Neural cell (in vitro differentiated cells): Measurements from ENCODE around the gene OR10D3.

Experiments used
- EP300 ChIP-seq: fragments of 450-650 bp; conservative IDR thresholded peaks from 2 replicates; pipeline ENCODE4 v1.6.1; 2014; ENCODE audit warnings: antibody characterized with exemption, mild to moderate bottlenecking, moderate library complexity; ENCODE audit not compliant: poor library complexity, severe bottlenecking
- EZH2 ChIP-seq: fragments of 200-600, 300-800 bp; shearing (Covaris generic), sonication (generic); IDR thresholded peaks from 2 replicates; pipeline ENCODE4 v1.6.1; 2014; ENCODE audit warnings: antibody characterized with exemption, low read length, borderline replicate concordance, mild to moderate bottlenecking; ENCODE audit not compliant: insufficient read depth, poor library complexity, severe bottlenecking
- MXI1 ChIP-seq: fragments of 450-650 bp; conservative IDR thresholded peaks from 2 replicates; pipeline ENCODE4 v1.6.1; 2014; ENCODE audit warnings: antibody characterized with exemption, mild to moderate bottlenecking; ENCODE audit not compliant: poor library complexity, severe bottlenecking
- POLR2AphosphoS5 ChIP-seq: IDR thresholded peaks from 2 replicates; pipeline ENCODE4 v1.6.1; 2012
- RAD21 ChIP-seq: fragments of 450-650 bp; conservative IDR thresholded peaks from 2 replicates; pipeline ENCODE4 v1.6.1; 2014; ENCODE audit warnings: antibody characterized with exemption, mild to moderate bottlenecking, moderate library complexity
- SMC3 ChIP-seq: fragments of 450-650 bp; conservative IDR thresholded peaks from 2 replicates; pipeline ENCODE4 v1.6.1; 2014; ENCODE audit warnings: antibody characterized with exemption, mild to moderate bottlenecking, moderate library complexity; ENCODE audit not compliant: poor library complexity
- TAF1 ChIP-seq: IDR thresholded peaks from 2 replicates; pipeline ENCODE4 v1.6.1; 2012; ENCODE audit warnings: low read depth
- TF ChIP-seq, protein P1 (sequence below): fragments of 450-650 bp; IDR thresholded peaks from 2 replicates; pipeline ENCODE4 v1.5.1; 2014; ENCODE audit warnings: antibody characterized with exemption, mild to moderate bottlenecking, moderate library complexity; ENCODE audit not compliant: poor library complexity, severe bottlenecking
- TF ChIP-seq, protein P2 (sequence below): IDR thresholded peaks from 2 replicates; pipeline ENCODE4 v1.6.1; 2012; ENCODE audit warnings: borderline replicate concordance

DNA sequence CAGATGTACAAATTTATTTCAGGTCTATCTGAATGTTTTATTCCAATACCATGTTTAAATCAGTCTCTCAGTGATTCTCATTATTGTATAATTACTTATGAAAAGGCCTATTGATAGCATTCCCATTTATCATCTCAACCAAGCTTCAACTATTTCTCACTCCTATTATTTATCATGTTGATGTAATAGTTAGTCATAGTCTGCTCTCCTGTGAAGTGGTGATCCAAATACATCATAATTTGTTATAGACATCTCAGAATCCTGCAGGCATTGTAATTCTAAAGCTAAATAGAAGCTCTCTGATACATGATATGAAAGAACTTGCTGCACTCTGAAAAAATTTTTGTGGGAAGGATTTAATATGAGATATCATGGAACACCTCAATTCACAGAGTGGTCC, 36.0 kb downstream of the OR10D3 start:
- no peak for TF ChIP-seq EZH2
- TF ChIP-seq, protein P1, sequence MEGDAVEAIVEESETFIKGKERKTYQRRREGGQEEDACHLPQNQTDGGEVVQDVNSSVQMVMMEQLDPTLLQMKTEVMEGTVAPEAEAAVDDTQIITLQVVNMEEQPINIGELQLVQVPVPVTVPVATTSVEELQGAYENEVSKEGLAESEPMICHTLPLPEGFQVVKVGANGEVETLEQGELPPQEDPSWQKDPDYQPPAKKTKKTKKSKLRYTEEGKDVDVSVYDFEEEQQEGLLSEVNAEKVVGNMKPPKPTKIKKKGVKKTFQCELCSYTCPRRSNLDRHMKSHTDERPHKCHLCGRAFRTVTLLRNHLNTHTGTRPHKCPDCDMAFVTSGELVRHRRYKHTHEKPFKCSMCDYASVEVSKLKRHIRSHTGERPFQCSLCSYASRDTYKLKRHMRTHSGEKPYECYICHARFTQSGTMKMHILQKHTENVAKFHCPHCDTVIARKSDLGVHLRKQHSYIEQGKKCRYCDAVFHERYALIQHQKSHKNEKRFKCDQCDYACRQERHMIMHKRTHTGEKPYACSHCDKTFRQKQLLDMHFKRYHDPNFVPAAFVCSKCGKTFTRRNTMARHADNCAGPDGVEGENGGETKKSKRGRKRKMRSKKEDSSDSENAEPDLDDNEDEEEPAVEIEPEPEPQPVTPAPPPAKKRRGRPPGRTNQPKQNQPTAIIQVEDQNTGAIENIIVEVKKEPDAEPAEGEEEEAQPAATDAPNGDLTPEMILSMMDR: no peak
- TF ChIP-seq EP300: no peak
- no peak for TF ChIP-seq POLR2AphosphoS5
- TF ChIP-seq RAD21: no peak
- no peak for TF ChIP-seq SMC3
- TF ChIP-seq TAF1: no peak
- TF ChIP-seq MXI1: no peak
- TF ChIP-seq, protein P2, sequence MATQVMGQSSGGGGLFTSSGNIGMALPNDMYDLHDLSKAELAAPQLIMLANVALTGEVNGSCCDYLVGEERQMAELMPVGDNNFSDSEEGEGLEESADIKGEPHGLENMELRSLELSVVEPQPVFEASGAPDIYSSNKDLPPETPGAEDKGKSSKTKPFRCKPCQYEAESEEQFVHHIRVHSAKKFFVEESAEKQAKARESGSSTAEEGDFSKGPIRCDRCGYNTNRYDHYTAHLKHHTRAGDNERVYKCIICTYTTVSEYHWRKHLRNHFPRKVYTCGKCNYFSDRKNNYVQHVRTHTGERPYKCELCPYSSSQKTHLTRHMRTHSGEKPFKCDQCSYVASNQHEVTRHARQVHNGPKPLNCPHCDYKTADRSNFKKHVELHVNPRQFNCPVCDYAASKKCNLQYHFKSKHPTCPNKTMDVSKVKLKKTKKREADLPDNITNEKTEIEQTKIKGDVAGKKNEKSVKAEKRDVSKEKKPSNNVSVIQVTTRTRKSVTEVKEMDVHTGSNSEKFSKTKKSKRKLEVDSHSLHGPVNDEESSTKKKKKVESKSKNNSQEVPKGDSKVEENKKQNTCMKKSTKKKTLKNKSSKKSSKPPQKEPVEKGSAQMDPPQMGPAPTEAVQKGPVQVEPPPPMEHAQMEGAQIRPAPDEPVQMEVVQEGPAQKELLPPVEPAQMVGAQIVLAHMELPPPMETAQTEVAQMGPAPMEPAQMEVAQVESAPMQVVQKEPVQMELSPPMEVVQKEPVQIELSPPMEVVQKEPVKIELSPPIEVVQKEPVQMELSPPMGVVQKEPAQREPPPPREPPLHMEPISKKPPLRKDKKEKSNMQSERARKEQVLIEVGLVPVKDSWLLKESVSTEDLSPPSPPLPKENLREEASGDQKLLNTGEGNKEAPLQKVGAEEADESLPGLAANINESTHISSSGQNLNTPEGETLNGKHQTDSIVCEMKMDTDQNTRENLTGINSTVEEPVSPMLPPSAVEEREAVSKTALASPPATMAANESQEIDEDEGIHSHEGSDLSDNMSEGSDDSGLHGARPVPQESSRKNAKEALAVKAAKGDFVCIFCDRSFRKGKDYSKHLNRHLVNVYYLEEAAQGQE: no peak
